K562 (cell line): ENCODE measurements around the gene PKDREJ. TPM values are rescaled to one million over a fixed set of nuclear protein-coding genes. Genes with fewer than 3 reads are reported as not detected.

Experiments used
- CREM ChIP-seq: IDR thresholded peaks from 2 replicates; pipeline ENCODE4 v1.6.1; 2014; ENCODE audit warnings: antibody characterized with exemption, low read depth
- EZH2 ChIP-seq: IDR thresholded peaks from 2 replicates; pipeline ENCODE4 v1.6.1; 2012; ENCODE audit warnings: low read depth, mild to moderate bottlenecking, inconsistent platforms, low read length, borderline replicate concordance
- FOXA1 ChIP-seq: fragments of 450-650 bp; IDR thresholded peaks from 2 replicates; pipeline ENCODE4 v1.6.1; 2016; ENCODE audit warnings: mild to moderate bottlenecking, borderline replicate concordance
- GABPA ChIP-seq: fragments of 200-800 bp; sonication (Bioruptor generic); conservative IDR thresholded peaks from 2 replicates; pipeline ENCODE4 v1.6.1; 2016; ENCODE audit warnings: low read depth, missing genetic modification characterization, missing compliant biosample characterization
- IRF2 ChIP-seq: sonication (generic); formaldehyde crosslinking; IDR thresholded peaks from 2 replicates; pipeline ENCODE4 v1.8.1; 2022; ENCODE audit warnings: mild to moderate bottlenecking, missing genetic modification reagents
- MAFK ChIP-seq: IDR thresholded peaks from 2 replicates; pipeline ENCODE4 v1.6.1; 2011; ENCODE audit warnings: low read length, improper control_type of control experiment
- MYBL2 ChIP-seq, 2 experiments: fragments of 450-650 bp in 1 of 2; sonication (generic) in 1 of 2; formaldehyde crosslinking in 1 of 2; IDR thresholded peaks; 2 replicates each; pipeline versions ENCODE4 v1.6.1 to v1.8.1; 2017 to 2022; ENCODE audit warnings: borderline replicate concordance in 1 of 2, inconsistent platforms in 1 of 2, low read depth in 1 of 2, mild to moderate bottlenecking in 1 of 2, missing genetic modification reagents in 1 of 2, moderate library complexity in 1 of 2
- NFYB ChIP-seq: IDR thresholded peaks from 2 replicates; pipeline ENCODE4 v1.6.1; 2011; ENCODE audit warnings: mild to moderate bottlenecking, moderate library complexity; ENCODE audit not compliant: insufficient read length; ENCODE audit errors: extremely low read depth
- NR2C1 ChIP-seq, 2 experiments: fragments of 450-650 bp; IDR thresholded peaks; 2 replicates each; pipeline ENCODE4 v1.6.1; 2017; ENCODE audit warnings: mild to moderate bottlenecking in 2 of 2, antibody characterized with exemption in 1 of 2, inconsistent platforms in 1 of 2, missing compliant biosample characterization in 1 of 2, missing genetic modification characterization in 1 of 2
- NR2F6 ChIP-seq: fragments of 450-650 bp; formaldehyde crosslinking; IDR thresholded peaks from 2 replicates; pipeline ENCODE4 v1.4.0; 2020; ENCODE audit warnings: mild to moderate bottlenecking
- RCOR1 ChIP-seq, 2 experiments: IDR thresholded peaks; 2 replicates each; pipeline ENCODE4 v1.6.1; 2012; ENCODE audit warnings: low read depth in 2 of 2, low read length in 2 of 2, borderline replicate concordance in 1 of 2, improper control_type of control experiment in 1 of 2
- TGIF2 ChIP-seq: sonication (generic); formaldehyde crosslinking; IDR thresholded peaks from 2 replicates; pipeline ENCODE4 v1.8.1; 2022; ENCODE audit warnings: mild to moderate bottlenecking, missing genetic modification reagents, moderate library complexity
- THAP12 ChIP-seq: fragments of 250-450 bp; sonication (Bioruptor Pico); IDR thresholded peaks from 2 replicates; pipeline ENCODE4 v1.9.0; 2021; ENCODE audit warnings: mild to moderate bottlenecking, inconsistent platforms
- TRIM28 ChIP-seq: fragments of 450-650 bp; IDR thresholded peaks from 2 replicates; pipeline ENCODE4 v1.6.1; 2017
- ZBTB33 ChIP-seq: sonication (generic); formaldehyde crosslinking; IDR thresholded peaks from 2 replicates; pipeline ENCODE4 v1.8.1; 2023; ENCODE audit warnings: mild to moderate bottlenecking, missing genetic modification reagents
- ZBTB9 ChIP-seq: fragments of 450-650 bp; formaldehyde crosslinking; IDR thresholded peaks from 2 replicates; pipeline ENCODE4 v1.4.0; 2020; ENCODE audit warnings: mild to moderate bottlenecking, moderate library complexity
- polyA plus RNA-seq, 8 experiments: library from polyadenylated mRNA; depleted of rRNA in 4 of 8; stranded (reverse) in 5 of 8; unstranded in 3 of 8; fragments of >200 nt; fragmentation: Nextera tagmentation in 2 of 8; fragmentation: Illumina TruSeq in 1 of 8; extraction: Ambion mirVana in 2 of 8; extraction: Trizol in 1 of 8; gene quantifications; 2 replicates each; pipeline versions ENCODE4 v1.2.1 to v1.2.3, GENCODE V29; 2011 to 2014; ENCODE audit warnings: inconsistent platforms in 1 of 8, missing spikeins in 1 of 8
- total RNA-seq, 7 experiments: library from RNA; depleted of rRNA in 6 of 7; stranded (reverse); fragments of >200 nt in 6 of 7; fragmentation: Illumina TruSeq in 2 of 7; extraction: Trizol in 2 of 7; gene quantifications; 2 replicates each; pipeline versions ENCODE4 v1.2.1 to v1.2.3, GENCODE V29; 2011 to 2021; ENCODE audit warnings: low replicate concordance in 1 of 7

PKDREJ gene
- total and polyA plus RNA-seq, 9 of the 15 experiments (the other 6 are each of a cell fraction or from before 2014, with no cell fraction given): 0.03 TPM; not detected in 8

- TF ChIP-seq NR2C1 (IDR thresholded peaks at IDR 0.05): 0 out of 2 replicates have a peak, but pooled peaks have one; percentile 19
- 0 out of 2 replicates have a peak, but pooled peaks have one; percentile 19 for TF ChIP-seq NR2C1 (tag; IDR thresholded peaks at IDR 0.05)
- 0 out of 2 replicates have a peak, but pooled peaks have one; percentile 33 for TF ChIP-seq THAP12 (CRISPR knock-in tag)
- no peak for TF ChIP-seq FOXA1
- TF ChIP-seq MAFK: no peak
- TF ChIP-seq EZH2: no peak
- TF ChIP-seq ZBTB33: peak; percentile 30; the same call in 1 of the 2 replicates
- TF ChIP-seq GABPA: peak; percentile 85
- TF ChIP-seq TGIF2 (CRISPR knock-in tag): no peak; the same call in 1 of the 2 replicates
- no peak for TF ChIP-seq IRF2 (CRISPR knock-in tag)
- TF ChIP-seq ZBTB9: no peak
- TF ChIP-seq NFYB: peak; percentile 52
- TF ChIP-seq MYBL2 (IDR thresholded peaks at IDR 0.05; ENCODE audit: low read depth): peak; percentile 94
- TF ChIP-seq MYBL2 (CRISPR knock-in tag; IDR thresholded peaks at IDR 0.05; ENCODE audit: borderline replicate concordance): peak; percentile 75; the same call in 1 of the 2 replicates
- no peak for TF ChIP-seq NR2F6 (CRISPR knock-in tag)
- TF ChIP-seq RCOR1 (IDR thresholded peaks at IDR 0.05; ENCODE audit: borderline replicate concordance in 1 of 2, low read depth in 2 of 2, low read length in 2 of 2): no peak
- TF ChIP-seq TRIM28: no peak
- peak; percentile 80 for TF ChIP-seq CREM
Observed at GRCh38 chr22:46296257-46297150, 33.4 kb upstream of the PKDREJ start, which contains the start of gene GTSE1 (continued).
